Prostate gland (tissue), 2 donors: ENCODE measurements around the gene RNF224.

ENCODE experiments used
- POLR2A ChIP-seq: fragments of 450-650 bp; IDR thresholded peaks from one replicate; pipeline ENCODE4 v1.6.1; 2016; ENCODE audit warnings: antibody characterized with exemption, mild to moderate bottlenecking
- POLR2AphosphoS5 ChIP-seq: sonication (generic); formaldehyde crosslinking; IDR thresholded peaks from one replicate; pipeline ENCODE4 v1.6.1; 2017; ENCODE audit warnings: antibody characterized with exemption
- TF ChIP-seq, protein P1 (sequence below), 4 experiments: fragments of 200-600 bp in 2 of 4; fragments of 450-650 bp in 2 of 4; sonication (generic) in 2 of 4; IDR thresholded peaks; 1 replicate in 3 of 4; 2 replicates in 1 of 4; pipeline ENCODE4 v1.5.1; 2016 to 2019; ENCODE audit warnings: antibody characterized with exemption in 4 of 4, mild to moderate bottlenecking in 2 of 4, moderate library complexity in 2 of 4

DNA sequence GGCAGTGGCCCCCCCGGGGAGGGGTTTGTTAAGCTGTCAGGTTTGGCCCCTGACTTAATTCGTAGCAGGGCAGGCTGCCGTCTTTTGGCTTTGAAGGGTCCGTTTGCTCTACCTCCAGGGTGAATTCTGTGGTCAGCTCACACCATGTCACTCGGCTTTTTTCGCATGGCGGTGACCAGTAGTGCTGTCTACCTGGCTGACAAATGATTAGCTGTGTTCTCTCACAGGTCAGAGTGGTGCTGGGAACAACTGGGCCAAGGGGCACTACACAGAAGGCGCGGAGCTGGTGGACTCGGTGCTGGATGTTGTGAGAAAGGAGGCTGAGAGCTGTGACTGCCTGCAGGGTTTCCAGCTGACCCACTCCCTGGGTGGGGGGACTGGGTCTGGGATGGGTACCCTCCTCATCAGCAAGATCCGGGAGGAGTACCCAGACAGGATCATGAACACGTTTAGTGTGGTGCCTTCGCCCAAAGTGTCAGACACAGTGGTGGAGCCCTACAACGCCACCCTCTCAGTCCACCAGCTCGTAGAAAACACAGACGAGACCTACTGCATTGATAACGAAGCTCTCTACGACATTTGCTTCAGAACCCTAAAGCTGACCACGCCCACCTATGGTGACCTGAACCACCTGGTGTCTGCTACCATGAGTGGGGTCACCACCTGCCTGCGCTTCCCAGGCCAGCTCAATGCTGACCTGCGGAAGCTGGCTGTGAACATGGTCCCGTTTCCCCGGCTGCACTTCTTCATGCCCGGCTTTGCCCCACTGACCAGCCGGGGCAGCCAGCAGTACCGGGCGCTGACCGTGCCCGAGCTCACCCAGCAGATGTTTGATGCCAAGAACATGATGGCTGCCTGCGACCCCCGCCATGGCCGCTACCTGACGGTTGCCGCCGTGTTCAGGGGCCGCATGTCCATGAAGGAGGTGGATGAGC lies 15.2 kb downstream of the RNF224 start:
- TF ChIP-seq, protein P1, sequence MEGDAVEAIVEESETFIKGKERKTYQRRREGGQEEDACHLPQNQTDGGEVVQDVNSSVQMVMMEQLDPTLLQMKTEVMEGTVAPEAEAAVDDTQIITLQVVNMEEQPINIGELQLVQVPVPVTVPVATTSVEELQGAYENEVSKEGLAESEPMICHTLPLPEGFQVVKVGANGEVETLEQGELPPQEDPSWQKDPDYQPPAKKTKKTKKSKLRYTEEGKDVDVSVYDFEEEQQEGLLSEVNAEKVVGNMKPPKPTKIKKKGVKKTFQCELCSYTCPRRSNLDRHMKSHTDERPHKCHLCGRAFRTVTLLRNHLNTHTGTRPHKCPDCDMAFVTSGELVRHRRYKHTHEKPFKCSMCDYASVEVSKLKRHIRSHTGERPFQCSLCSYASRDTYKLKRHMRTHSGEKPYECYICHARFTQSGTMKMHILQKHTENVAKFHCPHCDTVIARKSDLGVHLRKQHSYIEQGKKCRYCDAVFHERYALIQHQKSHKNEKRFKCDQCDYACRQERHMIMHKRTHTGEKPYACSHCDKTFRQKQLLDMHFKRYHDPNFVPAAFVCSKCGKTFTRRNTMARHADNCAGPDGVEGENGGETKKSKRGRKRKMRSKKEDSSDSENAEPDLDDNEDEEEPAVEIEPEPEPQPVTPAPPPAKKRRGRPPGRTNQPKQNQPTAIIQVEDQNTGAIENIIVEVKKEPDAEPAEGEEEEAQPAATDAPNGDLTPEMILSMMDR (IDR thresholded peaks at IDR 0.05) = no peak
- TF ChIP-seq POLR2AphosphoS5 = no peak
- TF ChIP-seq POLR2A = no peak
